SH-SY5Y (cell line): Measurements from ENCODE around the gene POU2F2.

Experiments used
- GATA2 ChIP-seq: IDR thresholded peaks from 2 replicates; pipeline ENCODE4 v1.6.1; 2011; ENCODE audit warnings: mild to moderate bottlenecking, low read depth, low read length
- GATA3 ChIP-seq: IDR thresholded peaks from 2 replicates; pipeline ENCODE4 v1.6.1; 2011; ENCODE audit warnings: low read depth, mild to moderate bottlenecking, low read length, moderate library complexity

DNA sequence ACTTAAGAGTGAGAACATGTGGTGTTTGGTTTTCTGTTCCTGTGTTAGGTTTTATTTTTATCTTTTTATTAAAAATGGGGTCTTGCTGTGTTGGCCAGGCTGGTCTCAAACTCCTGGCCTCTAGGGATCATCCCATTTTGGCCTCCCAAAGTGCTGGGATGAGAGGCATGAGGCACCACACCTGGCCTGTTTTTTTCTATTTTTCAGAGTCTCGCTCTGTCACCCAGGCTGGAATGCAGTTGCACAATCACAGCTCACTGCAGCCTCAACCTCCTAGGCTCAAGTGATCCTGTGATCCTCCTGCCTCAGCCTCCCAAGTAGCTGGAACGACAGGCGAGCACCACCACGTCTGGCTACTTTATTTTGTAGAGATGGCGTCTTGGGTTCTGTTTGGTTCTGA is 48.7 kb downstream of the POU2F2 start:
- TF ChIP-seq GATA2: no peak
- no peak for TF ChIP-seq GATA3
